Dedifferentiated amniotic fluid mesenchymal stem cell (primary cell): ENCODE results near the gene LHX2.

ENCODE experiments used
- DNase-seq: peaks from one replicate; pipeline ENCODE4 v3.0.0-alpha.2; 2016; ENCODE audit errors: extremely low spot score

The LHX2 gene

DNA sequence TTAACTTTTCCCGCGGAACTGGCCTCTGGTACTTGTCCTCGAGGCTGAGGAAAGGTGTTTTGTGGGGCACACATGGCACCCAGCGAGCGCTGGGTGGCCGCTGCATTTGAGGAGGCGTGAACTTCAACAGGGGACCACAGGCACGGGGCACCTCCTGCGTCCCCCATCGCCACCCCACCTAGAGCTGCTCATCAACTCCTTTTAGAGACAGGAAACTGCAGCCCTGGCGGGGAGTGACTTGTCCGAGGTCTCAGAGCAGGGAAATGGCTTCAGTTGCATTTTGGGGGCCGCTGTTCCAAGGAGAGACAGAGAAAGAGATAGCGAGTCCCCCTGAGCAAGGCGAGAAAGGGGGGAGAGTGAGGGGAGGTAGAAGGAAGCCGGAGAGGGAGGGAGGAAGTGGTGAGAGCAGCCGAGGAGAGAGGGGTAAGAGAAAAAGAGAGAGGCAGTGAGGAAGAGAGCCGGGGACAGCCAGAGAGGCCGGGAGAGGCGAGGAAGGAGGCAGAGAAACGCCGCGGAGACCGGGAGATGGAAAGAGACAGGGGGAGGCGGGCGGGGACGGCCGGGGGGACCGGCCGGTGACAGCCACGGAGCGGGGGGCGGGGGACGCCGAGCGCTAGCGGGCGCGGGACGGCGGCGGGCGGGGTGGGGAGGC, 12.5 kb upstream of the LHX2 start:
- no peak for DNase-seq

DNA sequence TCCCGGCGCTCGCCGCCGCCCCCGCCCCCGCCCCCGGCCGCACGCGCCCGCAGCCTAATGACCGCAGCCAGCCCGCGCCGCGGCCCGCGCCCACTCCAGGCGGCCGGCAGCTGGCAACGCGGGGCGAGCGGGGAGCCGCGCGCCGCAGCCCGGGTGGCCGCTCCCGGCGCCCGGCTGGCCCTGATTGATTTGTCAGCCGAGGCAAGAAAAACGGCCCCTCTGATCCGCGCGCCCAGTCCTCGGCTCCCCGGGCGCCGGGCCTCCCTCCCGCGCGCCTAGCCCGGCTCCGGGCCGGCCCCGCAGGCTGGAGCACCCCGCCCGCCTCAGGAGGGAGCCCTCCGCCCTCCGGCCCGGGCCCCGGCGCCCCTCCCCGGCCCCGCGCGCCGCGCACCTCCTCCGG, 11.9 kb upstream of the LHX2 start:
- no peak for DNase-seq

DNA sequence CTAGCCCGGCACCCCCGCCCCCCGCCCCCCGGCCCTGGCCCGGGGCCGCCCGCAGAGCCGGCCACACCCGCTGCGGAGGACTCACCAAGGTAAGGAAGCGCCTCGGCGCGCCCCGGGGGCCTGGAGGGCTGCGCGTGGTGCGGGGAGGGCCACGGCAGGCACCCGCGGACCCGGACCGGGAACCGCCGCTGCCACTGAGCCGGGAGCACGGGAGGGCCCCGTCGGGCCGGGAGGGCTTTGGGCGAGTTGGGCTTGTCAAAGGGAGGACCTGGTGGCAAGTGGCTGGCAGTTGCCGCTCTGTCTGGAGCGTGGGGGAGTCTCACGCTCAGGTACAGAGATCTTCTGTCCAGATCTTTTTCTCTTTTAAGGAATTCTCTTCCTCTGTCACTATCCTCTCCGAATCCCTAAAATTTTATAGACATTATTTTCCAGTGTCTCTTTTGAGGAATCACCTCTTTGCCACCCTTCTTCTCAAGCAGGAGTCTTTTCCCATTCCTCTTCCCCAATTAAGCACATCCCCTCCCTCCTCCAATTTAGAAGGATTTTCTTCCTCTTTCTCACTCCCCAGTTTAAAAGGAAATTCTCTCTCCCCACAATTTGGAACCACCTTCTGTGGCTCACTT, 11.3 kb upstream of the LHX2 start:
- DNase-seq = no peak

DNA sequence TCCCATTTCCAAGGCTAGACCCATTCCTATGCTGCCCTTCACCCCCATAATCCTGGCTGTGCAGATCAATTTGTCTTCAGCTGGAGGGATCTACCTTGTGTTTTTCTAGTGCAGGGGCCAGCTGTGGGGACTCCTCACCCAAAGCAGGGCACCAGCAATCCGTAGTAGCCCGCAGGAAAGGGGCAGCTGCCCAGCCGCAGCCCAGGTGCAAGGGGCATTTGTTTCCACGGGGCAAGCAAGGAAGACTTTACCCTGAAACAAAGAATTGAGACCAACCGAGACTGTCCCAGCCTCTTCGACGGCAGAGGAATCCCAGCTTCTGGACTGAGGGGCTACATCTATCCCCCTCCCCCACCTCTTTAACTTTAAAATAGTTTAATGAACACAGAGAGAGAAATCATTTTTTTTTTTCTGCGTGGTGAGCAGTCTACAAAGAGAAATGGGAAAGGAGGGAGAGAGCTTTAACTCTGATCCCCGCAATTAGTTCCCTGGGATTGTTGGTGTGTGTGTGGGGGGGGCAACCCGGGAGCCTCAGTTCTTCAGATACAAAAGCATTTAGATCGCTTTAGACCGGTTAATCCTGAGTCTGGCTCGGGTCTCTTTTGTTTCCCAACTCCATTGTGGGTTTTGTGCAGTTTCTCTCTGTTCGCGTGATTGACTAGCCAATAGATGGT, 10.6 kb upstream of the LHX2 start:
- DNase-seq = no peak

DNA sequence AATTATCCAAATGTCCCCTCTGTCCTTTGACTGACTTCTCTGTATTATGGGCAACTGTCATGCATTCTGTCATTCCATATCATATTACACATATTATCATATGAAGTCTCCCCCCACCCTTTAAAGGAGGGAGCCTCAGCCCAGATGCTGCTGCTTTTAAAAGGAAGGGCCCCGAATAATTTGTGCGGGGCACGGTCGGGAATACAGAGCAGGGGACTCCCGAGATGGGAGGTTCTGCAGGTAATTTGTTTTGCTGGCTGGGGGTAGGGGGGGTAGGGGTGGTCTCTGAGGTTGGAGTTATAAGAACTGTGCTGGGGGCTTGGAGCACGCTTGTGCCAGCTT, 10.1 kb upstream of the LHX2 start:
- no peak for DNase-seq

DNA sequence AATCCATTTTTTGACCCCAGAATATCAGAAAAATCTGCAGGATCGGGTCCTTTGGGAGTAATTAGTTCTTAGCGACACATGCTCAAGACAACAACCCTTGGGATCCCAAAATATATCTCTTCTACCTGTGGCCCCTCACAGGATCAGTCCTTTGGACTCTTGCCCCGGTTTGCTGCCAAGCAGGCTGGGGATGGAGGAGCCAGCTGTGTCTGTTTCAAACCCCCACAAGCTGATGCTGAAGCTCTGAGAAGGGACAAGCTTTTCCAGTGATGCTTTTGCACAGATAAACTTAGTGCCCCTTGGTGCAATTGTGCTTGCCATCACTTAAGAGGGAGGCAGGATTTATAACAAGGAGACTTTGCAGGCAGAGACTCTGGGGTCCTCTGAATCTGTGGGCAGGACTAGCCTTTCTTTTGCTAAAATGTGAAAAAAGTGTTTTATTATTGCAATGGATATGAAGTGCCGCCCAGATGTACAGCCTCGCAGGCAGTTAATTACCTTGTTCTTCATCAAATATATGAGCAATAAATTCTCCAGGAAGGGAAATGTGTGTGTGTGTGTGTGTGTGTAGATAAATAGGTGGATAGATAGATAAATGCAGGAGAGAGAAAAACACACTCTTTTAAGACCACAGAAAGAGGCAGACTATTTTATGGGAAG, 9.6 kb upstream of the LHX2 start:
- no peak for DNase-seq

DNA sequence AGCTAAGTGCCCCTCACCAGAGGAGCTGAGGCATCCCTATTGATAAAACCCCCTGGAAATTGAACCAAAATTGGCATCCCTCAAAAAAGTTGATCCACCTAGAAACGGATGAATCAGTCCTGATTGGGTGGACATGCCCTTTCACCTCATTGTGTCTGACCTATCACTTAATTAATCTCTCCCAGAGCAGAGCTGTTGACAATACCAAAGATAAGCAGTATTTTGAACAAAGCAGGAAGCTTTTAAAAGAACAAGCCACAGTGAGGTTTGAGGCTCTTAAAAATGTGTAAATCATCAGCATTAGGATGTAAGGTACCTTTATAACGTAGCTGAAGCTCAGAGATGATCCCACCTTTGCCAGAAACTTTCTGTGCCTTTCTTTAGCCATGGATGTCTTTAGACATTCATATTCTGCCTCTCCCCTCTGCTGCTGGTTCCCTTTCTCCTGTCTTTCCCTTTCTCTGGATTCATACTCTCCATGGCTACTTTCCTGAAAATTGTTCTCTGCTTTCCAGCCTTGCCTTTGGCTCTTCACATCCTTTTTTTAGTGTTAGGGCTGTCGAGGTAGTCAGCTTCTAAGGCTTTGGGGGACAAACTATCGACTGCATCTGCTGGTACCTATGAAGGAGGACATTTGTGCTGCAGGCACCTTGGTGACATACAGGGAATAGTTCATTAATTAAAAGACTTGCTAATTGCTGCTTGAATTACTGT, 7.8 kb upstream of the LHX2 start:
- DNase-seq = no peak

DNA sequence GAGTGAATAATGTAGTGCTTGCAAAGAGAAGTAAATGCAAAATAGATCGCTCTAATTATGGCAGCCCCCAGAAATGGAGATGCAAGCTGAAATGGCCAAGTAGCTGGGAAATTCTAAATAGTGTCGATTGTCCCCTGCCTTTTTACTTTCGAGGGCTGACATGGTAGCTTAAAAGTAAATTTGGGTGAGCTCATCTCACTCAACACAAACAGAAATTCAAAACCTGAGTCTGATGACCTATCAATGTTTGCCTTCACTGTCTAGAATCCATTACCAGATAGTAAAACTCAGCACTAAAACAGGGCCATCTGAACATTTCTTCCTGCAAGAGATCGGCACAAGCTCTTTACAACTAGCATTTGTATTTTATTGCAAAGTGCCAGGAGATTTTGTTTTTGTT, 7.0 kb upstream of the LHX2 start:
- no peak for DNase-seq

DNA sequence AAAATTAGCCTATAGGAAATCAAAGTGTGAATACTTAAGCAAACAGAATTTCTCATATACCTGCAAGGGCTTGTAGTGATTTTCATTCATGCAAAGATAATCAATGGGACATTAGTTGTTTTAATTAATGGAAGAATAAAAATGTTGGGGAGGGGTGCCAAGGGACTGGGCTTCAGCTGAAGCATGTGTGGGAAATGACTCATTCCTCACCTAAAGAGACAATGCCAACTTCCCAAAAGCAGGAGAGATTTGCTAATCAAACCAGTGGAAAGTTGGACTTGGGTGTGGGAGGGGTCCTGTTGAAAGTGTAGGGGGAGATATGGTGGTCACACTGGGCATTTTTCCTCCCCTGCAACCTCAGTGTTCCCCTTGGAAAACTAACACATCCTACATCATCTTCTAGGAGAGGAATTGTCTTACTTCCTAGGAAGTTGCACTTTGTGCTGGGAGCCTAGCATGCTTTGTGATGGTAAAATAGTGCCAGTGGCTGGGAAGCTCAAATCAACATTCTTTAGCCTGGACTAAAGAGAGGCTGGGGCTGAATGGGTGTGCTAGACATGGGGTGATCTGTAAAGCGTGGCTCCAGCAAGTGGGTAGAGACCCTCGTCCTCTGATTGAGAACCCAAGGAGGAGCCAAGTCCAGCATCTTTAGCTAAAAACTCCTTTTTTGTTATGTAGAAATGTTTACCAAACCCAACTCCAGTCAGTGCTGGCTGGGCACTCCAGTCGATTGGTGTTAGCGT, 6.4 kb upstream of the LHX2 start:
- no peak for DNase-seq

DNA sequence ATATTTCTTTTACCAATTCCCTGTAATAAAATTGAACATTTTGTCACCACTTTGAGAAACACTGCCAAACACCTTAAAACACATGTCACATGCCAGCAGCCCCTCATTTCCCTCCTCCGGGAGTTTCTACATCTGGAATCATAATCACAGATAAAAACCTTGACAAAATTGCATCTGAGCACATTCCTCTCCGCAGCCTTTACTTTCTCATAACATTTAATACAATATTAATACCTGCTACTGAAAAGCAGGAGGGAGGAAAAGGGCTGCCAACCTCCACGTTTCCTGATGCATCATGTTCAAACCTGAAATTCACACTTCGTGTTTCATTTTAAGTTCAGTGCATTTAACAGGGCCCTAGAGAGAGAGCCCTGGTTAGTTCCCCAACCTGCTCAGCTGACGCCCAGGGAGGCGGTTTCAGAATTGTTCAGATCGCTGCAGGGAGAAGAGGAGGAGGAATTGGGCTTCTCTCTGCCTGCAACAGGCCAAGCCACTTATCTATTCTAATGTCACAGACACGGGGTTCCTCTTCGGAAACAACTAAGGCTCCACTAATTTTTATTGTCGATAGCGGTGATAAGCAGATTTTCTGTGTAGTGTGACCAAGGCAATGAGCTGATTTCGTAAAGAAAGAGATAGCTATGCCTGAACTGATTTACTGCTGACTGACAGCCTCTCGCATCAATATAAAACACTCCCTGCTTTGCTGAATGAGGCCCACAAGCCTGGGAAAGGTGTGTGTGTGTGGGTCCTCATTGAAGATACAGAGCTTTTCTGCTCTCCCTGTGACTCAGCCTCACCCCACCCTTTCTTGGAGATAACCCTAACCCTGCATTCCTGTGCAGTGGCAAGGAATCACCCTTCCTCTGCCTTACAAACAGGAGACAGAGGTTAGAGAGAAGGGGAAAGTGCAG, 4.9 kb upstream of the LHX2 start:
- no peak for DNase-seq

DNA sequence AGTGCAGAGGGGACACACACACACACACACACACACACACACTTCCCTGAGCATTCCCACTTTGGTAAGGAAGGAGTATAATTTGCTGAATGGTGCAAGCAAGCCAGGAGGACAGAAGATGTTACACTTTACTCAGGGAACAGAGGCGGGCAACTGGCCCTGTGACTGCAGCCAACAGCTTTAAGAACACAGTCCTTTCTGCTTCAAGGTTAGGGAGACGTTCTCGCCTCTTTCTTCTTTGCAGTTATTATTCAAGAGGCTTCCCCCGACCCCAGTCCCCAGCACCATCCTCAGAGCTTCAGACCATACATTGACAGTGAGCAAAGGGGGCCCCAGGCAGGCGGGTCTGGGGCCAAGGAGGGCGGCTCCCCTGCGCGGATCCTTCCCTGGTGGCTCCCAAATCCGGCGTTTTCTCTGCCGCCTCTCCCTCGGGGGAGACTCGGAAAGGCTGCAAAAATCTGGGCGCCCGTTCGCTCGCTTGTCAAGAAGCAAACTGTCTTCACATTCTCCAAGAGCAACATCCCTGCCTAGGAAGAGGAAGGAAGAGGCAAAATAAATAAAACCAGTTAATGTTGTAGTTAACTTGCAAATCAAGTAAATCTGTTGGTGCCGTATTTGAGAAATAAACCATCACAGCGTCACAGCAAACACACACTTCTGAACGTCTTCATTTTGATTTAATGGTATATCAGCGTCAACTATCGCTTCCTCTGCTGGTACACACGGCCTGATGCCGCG, 3.8 kb upstream of the LHX2 start:
- DNase-seq = no peak

DNA sequence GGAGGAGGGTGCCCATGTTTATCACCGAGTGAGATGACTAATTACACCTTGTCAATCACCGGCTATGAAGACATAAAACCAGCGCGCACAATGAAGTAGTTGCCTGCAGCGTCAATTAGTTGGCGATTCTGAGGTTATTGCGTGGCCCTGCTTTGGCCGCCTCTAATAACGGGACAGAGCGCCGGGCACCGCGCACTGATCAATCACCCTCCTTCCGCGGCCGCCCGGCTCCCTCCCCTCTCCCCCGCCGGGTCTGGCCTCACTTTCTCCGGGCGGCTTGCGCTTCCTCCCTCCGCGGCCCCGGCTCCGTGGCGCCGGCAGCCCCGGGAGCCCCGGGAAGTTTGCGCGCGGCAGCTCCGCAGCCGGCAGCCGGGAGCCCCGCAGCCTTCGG, 3.3 kb upstream of the LHX2 start:
- DNase-seq = no peak

DNA sequence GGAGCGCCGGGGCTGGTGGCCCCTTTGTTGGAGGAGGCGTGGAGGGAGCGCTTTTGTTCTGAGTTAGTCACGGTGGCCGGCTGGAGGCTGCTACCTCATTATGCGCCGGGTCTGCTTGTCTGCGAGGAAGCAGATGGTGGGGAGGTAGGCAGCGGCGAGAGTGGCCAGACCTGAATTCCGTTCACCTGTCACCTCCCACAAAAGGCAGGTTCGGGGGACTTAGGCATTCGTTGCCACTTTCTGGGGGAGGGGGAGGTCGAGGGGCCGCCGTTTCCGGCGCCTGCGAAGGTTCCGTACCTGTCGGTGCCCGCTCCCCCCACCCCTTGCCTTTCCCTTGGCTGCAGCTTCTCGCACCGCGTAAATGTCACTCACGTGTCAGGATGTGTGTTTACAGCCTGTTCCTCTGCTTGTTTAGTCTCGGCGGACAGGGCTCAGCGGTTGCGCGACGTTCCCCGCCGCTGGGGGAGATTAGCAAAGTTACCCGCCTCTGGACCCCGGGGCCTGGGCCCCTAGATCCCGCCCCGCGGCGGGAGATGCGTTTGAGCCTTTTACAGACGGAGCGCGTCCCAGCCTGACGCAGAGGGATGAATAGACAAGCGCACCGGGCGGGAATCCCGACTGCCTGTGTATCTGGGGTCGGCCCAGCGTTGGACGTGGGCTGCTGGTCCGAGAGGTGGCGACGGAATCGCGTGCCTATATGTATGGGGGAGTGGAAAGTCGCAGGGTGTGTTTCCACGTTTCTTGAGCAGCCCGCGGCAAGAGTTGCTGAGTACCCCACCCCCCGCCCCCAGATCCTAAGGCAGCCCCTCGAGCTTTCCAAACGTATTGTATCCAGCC, 2.7 kb upstream of the LHX2 start:
- no peak for DNase-seq

DNA sequence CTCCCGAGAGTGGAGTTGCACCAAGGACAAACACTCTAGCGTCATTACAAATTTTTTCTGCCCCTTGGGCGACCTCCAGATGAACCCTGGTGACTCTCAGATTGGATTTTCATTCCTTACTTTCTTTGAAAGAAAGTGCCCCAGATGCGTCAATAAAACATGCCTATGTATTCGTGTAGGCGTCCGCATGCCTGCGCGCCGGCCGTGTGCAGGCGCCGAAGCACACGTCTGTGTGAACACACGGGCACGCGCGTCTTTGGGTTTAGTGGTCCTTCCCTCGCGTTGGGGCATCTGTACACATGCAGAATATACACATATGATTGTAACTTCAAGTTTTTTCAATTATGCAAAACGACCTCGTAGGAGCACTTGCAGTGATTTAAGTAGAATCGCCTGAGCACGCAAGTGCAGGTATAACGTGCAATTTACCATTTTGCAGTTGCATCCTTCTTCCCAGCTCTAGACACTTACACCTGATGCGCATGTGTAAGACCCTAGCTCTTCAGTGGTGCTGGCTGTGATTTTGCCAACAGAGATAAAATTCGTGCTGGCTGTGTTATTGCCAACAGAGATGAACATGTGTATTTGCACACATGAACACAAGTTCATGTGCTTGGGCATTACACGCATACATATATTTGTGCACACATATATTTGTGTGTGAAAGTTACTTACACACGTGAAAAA, 1.9 kb upstream of the LHX2 start:
- no peak for DNase-seq

DNA sequence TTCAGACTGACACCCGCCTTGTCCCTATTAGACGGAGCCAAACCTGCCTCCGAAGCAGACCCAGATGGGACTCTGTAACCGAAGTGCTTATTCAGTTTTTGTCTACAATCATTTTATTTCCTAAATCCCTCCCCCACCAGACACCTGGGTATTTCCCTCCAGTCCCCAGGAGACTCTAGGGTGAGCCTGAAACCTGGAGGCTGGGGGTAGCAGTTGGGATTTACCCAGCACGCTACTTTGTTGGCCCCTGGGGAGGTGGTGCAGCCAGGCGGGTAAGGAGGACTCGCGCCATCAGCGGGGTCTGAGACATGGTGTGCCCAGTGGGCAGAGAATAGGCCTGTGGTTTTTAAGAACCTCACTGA, 1.3 kb upstream of the LHX2 start:
- no peak for DNase-seq

DNA sequence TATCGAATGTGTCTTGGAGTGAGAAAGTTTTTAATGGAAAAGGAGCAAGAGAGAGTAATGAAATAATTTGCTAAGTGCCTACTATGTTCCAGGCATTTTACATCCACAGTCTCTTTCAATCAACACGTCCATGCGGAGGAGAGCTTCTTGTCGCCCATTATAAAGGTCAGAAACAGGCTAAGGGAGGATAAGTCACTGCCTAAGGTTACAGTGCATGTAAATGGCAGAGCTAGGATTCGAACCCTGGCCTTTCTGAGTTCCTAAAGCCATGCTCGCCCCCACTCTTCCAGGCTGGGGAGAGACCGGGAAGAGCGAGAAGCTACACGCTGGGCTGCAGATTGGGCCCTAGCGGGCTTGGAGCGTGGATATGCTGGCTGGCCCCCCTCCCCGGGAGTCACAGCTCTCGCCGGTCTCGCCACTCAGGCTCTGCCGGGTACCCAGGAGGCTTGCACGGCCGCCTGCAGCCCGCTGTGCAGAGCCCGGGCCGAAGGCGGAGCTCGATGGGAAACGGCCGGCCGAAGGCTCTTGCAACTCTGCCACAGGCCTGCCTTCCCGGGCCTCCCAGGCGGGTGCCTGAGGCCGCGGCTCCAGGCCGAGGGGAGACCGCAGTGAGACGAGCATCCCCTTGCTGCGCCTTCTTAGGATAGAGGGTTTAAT, 775 bp upstream of the LHX2 start:
- DNase-seq = no peak

DNA sequence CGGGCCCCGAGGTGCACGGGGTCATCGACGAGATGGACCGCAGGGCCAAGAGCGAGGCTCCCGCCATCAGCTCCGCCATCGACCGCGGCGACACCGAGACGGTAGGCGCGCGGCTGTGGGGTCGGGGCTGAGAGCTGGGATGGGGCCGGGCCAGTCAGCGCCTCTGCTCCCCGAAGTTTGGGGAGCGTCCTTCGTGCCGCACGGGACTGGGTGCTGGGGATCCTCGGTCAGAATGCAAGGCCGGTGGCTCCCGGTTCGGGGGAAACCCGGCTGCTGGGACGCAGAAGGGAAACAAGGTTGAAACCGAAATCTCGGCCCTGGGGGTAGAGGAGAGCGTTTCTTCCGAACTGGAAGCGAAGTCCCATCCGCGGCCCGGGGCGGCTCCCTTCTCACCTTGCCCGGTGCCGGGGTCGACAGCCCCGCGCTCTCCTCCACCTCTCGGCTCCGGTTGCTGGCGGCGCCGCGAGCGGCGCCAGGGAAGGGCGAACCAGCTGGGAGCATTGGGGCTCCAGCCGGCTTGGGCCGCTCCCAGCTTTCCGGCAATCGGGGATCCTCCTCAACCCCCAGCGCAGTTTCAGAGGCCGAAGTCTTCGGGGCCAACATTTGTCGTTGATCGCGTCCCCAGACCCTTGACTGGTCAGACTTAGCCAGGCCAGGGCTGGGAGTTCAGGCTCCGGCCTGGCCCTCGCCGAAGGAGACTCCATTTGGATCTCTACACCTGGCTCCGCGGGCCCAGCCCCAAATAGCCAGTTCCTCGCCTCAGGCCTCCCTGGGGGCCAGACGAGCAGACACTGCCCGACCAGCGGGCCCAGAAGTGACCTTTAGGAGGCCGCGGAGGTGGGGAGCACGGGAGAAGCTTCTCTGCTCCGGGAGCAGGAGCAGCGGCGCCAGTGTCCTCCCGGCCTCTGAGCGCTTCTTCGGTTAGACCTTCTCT, 1.1 kb downstream of the LHX2 start:
- DNase-seq = no peak
